HepG2 (cell line): ENCODE measurements around the gene HEXIM1. TPM values are rescaled to one million over a fixed set of nuclear protein-coding genes. Genes with fewer than 3 reads are reported as not detected.

Experiments
- FOXA3 ChIP-seq: IDR thresholded peaks from 2 replicates; pipeline ENCODE4 v1.6.1; 2016; ENCODE audit warnings: missing genetic modification reagents, missing compliant biosample characterization
- ISL2 ChIP-seq: sonication (generic); formaldehyde crosslinking; IDR thresholded peaks from 2 replicates; pipeline ENCODE4 v1.5.0; 2020; ENCODE audit warnings: missing genetic modification reagents
- MATR3 ChIP-seq: sonication (generic); formaldehyde crosslinking; IDR thresholded peaks from 2 replicates; pipeline ENCODE4 v1.4.0; 2020; ENCODE audit warnings: missing genetic modification reagents
- SMAD9 ChIP-seq: sonication (generic); formaldehyde crosslinking; IDR thresholded peaks from 2 replicates; pipeline ENCODE4 v1.5.1; 2020; ENCODE audit warnings: mild to moderate bottlenecking, missing genetic modification reagents
- SSRP1 ChIP-seq: IDR thresholded peaks from 2 replicates; pipeline ENCODE4 v1.6.1; 2016; ENCODE audit warnings: control low read depth
- TOPORS ChIP-seq: sonication (generic); formaldehyde crosslinking; IDR thresholded peaks from 2 replicates; pipeline ENCODE4 v1.8.0; 2023; ENCODE audit warnings: mild to moderate bottlenecking, missing genetic modification reagents
- ZNF460 ChIP-seq: sonication (generic); formaldehyde crosslinking; IDR thresholded peaks from 2 replicates; pipeline ENCODE4 v1.5.1; 2020; ENCODE audit warnings: missing genetic modification reagents, mild to moderate bottlenecking, borderline replicate concordance
- ZNF484 ChIP-seq: sonication (generic); formaldehyde crosslinking; IDR thresholded peaks from 2 replicates; pipeline ENCODE4 v1.5.1; 2020; ENCODE audit warnings: mild to moderate bottlenecking, low read depth, missing genetic modification reagents, borderline replicate concordance
- ZSCAN21 ChIP-seq: sonication (generic); formaldehyde crosslinking; IDR thresholded peaks from 2 replicates; pipeline ENCODE4 v1.8.0; 2022; ENCODE audit warnings: mild to moderate bottlenecking, missing genetic modification reagents, moderate library complexity, borderline replicate concordance
- polyA plus RNA-seq, 8 experiments: library from polyadenylated mRNA; depleted of rRNA in 3 of 8; stranded (reverse) in 7 of 8; unstranded in 1 of 8; fragments of >200 nt; fragmentation: Illumina TruSeq in 4 of 8; extraction: Trizol in 4 of 8; gene quantifications; 2 replicates each; pipeline versions ENCODE4 v1.2.1 to v1.2.3, GENCODE V29; 2011 to 2016; ENCODE audit warnings: low read depth in 4 of 8, missing spikeins in 1 of 8, mixed read lengths in 1 of 8; ENCODE audit not compliant: insufficient read depth in 1 of 8
- total RNA-seq, 5 experiments: library from RNA; depleted of rRNA; stranded (reverse); fragments of >200 nt; fragmentation: Illumina TruSeq; extraction: Trizol; gene quantifications; 2 replicates each; pipeline ENCODE4 v1.2.3, GENCODE V29; 2016; ENCODE audit warnings: low read depth in 1 of 5
- TF ChIP-seq, protein P1 (sequence below): sonication (generic); formaldehyde crosslinking; IDR thresholded peaks from 2 replicates; pipeline ENCODE4 v1.8.1; 2023; ENCODE audit warnings: mild to moderate bottlenecking, missing genetic modification reagents, borderline replicate concordance
- TF ChIP-seq, protein P2 (sequence below): sonication (generic); formaldehyde crosslinking; IDR thresholded peaks from 2 replicates; pipeline ENCODE4 v1.9.0; 2021; ENCODE audit warnings: missing genetic modification reagents, mild to moderate bottlenecking, borderline replicate concordance
- TF ChIP-seq, protein P3 (sequence below): sonication (generic); formaldehyde crosslinking; IDR thresholded peaks from 2 replicates; pipeline ENCODE4 v1.9.0; 2021; ENCODE audit warnings: missing genetic modification reagents, borderline replicate concordance
- TF ChIP-seq, protein P4 (sequence below): sonication (generic); formaldehyde crosslinking; conservative IDR thresholded peaks from 2 replicates; pipeline ENCODE4 v1.4.0; 2020; ENCODE audit warnings: missing genetic modification reagents
- TF ChIP-seq, protein P5 (sequence below): sonication (generic); formaldehyde crosslinking; IDR thresholded peaks from 2 replicates; pipeline ENCODE4 v1.4.0; 2020; ENCODE audit warnings: missing genetic modification reagents
- TF ChIP-seq, protein P6 (sequence below): sonication (generic); formaldehyde crosslinking; IDR thresholded peaks from 2 replicates; pipeline ENCODE4 v1.5.0; 2020; ENCODE audit warnings: mild to moderate bottlenecking, missing genetic modification reagents, borderline replicate concordance

The HEXIM1 gene
- total and polyA plus RNA-seq, 2 of the 13 experiments (the other 11 are each of a cell fraction or from before 2014, with no cell fraction given): 10.5 to 16.6 TPM

DNA sequence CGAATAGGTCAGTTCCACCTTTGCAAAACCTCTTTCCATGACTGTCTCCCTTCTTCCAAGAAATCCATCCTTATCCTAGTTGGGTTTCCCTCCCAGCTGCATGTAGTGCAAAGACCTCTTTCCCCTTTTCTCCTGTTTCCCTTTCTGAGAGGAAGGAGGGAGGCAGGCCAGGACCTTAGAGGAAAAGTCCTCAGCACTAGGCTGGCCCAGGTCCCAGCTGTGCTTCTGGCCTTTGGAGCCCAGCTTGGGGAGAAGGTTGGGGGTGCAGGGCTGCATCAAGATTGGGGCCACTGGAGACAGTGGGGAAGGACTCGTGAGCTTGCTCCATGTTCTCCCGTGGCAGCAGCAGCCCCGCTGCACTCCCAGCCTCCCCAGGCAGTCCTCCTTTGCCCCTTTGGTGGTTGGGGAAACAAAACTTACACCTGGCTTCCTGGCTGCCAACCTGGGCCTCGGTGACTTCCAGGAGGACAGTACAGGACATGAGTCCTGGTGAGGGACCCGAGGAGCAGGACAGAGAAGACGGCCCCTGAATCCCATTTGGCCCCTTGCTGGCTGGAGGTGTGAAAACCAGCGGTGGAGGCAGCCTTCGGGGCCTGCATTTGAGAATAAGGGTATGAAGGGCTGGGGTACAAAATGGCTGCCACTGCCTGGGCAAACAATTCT is 13.9 kb downstream of the HEXIM1 start (continued):
- TF ChIP-seq SMAD9 (CRISPR knock-in tag) (no peak; the same call in 1 of the 2 replicates), FOXA3 (no peak), ZSCAN21 (CRISPR knock-in tag) (no peak), ZNF484 (CRISPR knock-in tag) (0 out of 2 replicates have a peak, but pooled peaks have one; percentile 11), TOPORS (CRISPR knock-in tag) (no peak), ZNF460 (CRISPR knock-in tag) (no peak), SSRP1 (CRISPR knock-in tag) (0 out of 2 replicates have a peak, but pooled peaks have one; percentile 39), MATR3 (CRISPR knock-in tag) (no peak), ISL2 (no peak; the same call in 1 of the 2 replicates)
- TF ChIP-seq, protein P1, sequence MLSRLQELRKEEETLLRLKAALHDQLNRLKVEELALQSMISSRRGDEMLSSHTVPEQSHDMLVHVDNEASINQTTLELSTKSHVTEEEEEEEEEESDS (CRISPR knock-in tag): no peak
- TF ChIP-seq, protein P2, sequence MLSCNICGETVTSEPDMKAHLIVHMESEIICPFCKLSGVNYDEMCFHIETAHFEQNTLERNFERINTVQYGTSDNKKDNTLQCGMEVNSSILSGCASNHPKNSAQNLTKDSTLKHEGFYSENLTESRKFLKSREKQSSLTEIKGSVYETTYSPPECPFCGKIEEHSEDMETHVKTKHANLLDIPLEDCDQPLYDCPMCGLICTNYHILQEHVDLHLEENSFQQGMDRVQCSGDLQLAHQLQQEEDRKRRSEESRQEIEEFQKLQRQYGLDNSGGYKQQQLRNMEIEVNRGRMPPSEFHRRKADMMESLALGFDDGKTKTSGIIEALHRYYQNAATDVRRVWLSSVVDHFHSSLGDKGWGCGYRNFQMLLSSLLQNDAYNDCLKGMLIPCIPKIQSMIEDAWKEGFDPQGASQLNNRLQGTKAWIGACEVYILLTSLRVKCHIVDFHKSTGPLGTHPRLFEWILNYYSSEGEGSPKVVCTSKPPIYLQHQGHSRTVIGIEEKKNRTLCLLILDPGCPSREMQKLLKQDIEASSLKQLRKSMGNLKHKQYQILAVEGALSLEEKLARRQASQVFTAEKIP (CRISPR knock-in tag): no peak
- TF ChIP-seq, protein P3, sequence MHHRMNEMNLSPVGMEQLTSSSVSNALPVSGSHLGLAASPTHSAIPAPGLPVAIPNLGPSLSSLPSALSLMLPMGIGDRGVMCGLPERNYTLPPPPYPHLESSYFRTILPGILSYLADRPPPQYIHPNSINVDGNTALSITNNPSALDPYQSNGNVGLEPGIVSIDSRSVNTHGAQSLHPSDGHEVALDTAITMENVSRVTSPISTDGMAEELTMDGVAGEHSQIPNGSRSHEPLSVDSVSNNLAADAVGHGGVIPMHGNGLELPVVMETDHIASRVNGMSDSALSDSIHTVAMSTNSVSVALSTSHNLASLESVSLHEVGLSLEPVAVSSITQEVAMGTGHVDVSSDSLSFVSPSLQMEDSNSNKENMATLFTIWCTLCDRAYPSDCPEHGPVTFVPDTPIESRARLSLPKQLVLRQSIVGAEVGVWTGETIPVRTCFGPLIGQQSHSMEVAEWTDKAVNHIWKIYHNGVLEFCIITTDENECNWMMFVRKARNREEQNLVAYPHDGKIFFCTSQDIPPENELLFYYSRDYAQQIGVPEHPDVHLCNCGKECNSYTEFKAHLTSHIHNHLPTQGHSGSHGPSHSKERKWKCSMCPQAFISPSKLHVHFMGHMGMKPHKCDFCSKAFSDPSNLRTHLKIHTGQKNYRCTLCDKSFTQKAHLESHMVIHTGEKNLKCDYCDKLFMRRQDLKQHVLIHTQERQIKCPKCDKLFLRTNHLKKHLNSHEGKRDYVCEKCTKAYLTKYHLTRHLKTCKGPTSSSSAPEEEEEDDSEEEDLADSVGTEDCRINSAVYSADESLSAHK (CRISPR knock-in tag): no peak
- TF ChIP-seq, protein P4, sequence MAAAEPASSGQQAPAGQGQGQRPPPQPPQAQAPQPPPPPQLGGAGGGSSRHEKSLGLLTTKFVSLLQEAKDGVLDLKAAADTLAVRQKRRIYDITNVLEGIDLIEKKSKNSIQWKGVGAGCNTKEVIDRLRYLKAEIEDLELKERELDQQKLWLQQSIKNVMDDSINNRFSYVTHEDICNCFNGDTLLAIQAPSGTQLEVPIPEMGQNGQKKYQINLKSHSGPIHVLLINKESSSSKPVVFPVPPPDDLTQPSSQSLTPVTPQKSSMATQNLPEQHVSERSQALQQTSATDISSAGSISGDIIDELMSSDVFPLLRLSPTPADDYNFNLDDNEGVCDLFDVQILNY: no peak
- TF ChIP-seq, protein P5, sequence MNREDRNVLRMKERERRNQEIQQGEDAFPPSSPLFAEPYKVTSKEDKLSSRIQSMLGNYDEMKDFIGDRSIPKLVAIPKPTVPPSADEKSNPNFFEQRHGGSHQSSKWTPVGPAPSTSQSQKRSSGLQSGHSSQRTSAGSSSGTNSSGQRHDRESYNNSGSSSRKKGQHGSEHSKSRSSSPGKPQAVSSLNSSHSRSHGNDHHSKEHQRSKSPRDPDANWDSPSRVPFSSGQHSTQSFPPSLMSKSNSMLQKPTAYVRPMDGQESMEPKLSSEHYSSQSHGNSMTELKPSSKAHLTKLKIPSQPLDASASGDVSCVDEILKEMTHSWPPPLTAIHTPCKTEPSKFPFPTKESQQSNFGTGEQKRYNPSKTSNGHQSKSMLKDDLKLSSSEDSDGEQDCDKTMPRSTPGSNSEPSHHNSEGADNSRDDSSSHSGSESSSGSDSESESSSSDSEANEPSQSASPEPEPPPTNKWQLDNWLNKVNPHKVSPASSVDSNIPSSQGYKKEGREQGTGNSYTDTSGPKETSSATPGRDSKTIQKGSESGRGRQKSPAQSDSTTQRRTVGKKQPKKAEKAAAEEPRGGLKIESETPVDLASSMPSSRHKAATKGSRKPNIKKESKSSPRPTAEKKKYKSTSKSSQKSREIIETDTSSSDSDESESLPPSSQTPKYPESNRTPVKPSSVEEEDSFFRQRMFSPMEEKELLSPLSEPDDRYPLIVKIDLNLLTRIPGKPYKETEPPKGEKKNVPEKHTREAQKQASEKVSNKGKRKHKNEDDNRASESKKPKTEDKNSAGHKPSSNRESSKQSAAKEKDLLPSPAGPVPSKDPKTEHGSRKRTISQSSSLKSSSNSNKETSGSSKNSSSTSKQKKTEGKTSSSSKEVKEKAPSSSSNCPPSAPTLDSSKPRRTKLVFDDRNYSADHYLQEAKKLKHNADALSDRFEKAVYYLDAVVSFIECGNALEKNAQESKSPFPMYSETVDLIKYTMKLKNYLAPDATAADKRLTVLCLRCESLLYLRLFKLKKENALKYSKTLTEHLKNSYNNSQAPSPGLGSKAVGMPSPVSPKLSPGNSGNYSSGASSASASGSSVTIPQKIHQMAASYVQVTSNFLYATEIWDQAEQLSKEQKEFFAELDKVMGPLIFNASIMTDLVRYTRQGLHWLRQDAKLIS (CRISPR knock-in tag): 0 out of 2 replicates have a peak, but pooled peaks have one; percentile 37
- TF ChIP-seq, protein P6, sequence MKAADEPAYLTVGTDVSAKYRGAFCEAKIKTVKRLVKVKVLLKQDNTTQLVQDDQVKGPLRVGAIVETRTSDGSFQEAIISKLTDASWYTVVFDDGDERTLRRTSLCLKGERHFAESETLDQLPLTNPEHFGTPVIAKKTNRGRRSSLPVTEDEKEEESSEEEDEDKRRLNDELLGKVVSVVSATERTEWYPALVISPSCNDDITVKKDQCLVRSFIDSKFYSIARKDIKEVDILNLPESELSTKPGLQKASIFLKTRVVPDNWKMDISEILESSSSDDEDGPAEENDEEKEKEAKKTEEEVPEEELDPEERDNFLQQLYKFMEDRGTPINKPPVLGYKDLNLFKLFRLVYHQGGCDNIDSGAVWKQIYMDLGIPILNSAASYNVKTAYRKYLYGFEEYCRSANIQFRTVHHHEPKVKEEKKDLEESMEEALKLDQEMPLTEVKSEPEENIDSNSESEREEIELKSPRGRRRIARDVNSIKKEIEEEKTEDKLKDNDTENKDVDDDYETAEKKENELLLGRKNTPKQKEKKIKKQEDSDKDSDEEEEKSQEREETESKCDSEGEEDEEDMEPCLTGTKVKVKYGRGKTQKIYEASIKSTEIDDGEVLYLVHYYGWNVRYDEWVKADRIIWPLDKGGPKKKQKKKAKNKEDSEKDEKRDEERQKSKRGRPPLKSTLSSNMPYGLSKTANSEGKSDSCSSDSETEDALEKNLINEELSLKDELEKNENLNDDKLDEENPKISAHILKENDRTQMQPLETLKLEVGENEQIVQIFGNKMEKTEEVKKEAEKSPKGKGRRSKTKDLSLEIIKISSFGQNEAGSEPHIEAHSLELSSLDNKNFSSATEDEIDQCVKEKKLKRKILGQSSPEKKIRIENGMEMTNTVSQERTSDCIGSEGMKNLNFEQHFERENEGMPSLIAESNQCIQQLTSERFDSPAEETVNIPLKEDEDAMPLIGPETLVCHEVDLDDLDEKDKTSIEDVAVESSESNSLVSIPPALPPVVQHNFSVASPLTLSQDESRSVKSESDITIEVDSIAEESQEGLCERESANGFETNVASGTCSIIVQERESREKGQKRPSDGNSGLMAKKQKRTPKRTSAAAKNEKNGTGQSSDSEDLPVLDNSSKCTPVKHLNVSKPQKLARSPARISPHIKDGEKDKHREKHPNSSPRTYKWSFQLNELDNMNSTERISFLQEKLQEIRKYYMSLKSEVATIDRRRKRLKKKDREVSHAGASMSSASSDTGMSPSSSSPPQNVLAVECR (CRISPR knock-in tag): no peak; the same call in 1 of the 2 replicates
